C4-2B (cell line): ENCODE measurements around the gene PLPP3.

ENCODE experiments used
- CTCF ChIP-seq: fragments of 450-650 bp; conservative IDR thresholded peaks from 2 replicates; pipeline ENCODE4 v1.5.1; 2017; ENCODE audit warnings: mild to moderate bottlenecking
- ZFX ChIP-seq: fragments of 450-650 bp; IDR thresholded peaks from 2 replicates; pipeline ENCODE4 v1.6.1; 2017

GRCh38 chr1:56509713-56510641 lies 69.4 kb downstream of the PLPP3 start:
- TF ChIP-seq CTCF (no peak), ZFX (no peak)
